Mammary epithelial cell (primary cell): ENCODE data around the gene FER.

Experiments
- CTCF ChIP-seq, 2 donors: IDR thresholded peaks in 1 of 2; conservative IDR thresholded peaks in 1 of 2; 2 replicates each; pipeline ENCODE4 v1.5.1; 2011 to 2012; ENCODE audit warnings: inconsistent platforms in 2 of 2, low read length in 2 of 2, mild to moderate bottlenecking in 2 of 2, control low read depth in 1 of 2, low read depth in 1 of 2; ENCODE audit not compliant: insufficient read depth in 1 of 2; ENCODE audit errors: extremely low read depth in 1 of 2
- EZH2 ChIP-seq: IDR thresholded peaks from 2 replicates; pipeline ENCODE4 v1.6.1; 2012; ENCODE audit warnings: low read length, inconsistent platforms, borderline replicate concordance

DNA sequence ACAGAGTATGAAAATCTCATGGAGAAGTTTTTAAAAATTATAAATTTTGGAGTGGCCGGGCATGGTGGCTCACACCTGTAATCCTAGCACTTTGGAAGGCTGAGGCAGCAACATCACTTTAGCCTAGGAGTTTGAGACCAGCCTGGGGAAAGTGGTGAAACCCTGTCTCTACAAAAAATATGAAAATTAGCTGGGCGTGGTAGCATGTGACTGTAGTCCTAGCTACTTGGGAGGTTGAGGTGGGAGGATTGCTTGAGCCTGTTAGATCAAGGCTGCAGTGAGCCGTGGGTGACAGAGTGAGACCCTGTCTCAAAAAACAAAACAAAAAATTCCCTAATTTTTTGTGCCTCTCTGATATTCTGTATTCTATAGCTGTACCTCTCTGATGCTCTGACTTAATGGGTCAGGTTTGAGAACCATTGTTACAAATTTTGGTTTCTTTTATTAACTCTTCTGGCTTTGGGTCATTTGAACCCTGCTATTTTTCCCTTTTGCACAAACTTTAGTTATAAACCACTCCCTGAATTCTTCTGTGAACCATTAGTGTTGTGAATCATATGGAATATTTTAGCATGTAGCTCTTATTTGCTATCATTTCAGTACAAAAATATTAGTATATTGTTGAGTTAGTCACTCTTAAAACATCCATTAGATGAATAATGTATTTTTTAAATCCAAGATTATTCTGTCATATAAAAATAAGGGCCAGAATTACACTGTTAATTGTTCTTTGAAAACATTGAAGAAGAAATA lies 51.0 kb downstream of the FER start:
- no peak for TF ChIP-seq CTCF (conservative IDR thresholded peaks at IDR 0.05 in 1 of 2, IDR thresholded peaks at IDR 0.05 in 1 of 2; ENCODE audit: extremely low read depth in 1 of 2, insufficient read depth in 1 of 2, low read depth in 1 of 2, low read length in 2 of 2)
- TF ChIP-seq EZH2: no peak
